Spleen (tissue), 7 donors: ENCODE data around the gene LUC7L.

Experiments
- CTCF ChIP-seq, 11 experiments: fragments of 200-600 bp in 7 of 11; fragments of 450-650 bp in 4 of 11; sonication (generic) in 4 of 11; IDR thresholded peaks in 8 of 11; conservative IDR thresholded peaks in 3 of 11; 1 replicate in 7 of 11; 2 replicates in 4 of 11; pipeline versions ENCODE4 v1.4.0 to v1.8.0; 2016 to 2021; ENCODE audit warnings: antibody characterized with exemption in 11 of 11, inconsistent platforms in 4 of 11, mild to moderate bottlenecking in 1 of 11
- POLR2A ChIP-seq, 3 donors: fragments of 450-650 bp; IDR thresholded peaks; one replicate each; pipeline ENCODE4 v1.5.1; 2017; ENCODE audit warnings: antibody characterized with exemption in 3 of 3, mild to moderate bottlenecking in 1 of 3
- POLR2AphosphoS5 ChIP-seq, 3 donors: sonication (generic); formaldehyde crosslinking; IDR thresholded peaks; one replicate each; pipeline ENCODE4 v1.5.1; 2017; ENCODE audit warnings: antibody characterized with exemption in 3 of 3
- donor health status: DM: no; HTN: no; CAD: no; lungs with moderate emphysema.
- donor health status: DM: no; HTN: no; CAD: no.
- donor health status: DM: no; HTN: no; CAD: no.

GRCh38 chr16:149024-149660 lies 80.1 kb downstream of the LUC7L start:
- no peak for TF ChIP-seq POLR2AphosphoS5 (IDR thresholded peaks at IDR 0.05)
- no peak for TF ChIP-seq POLR2A (IDR thresholded peaks at IDR 0.05)
- TF ChIP-seq CTCF (IDR thresholded peaks at IDR 0.05 in 8 of 11, conservative IDR thresholded peaks at IDR 0.05 in 3 of 11): no peak
